ENCODE measurements around the gene NKAIN1.

DNA sequence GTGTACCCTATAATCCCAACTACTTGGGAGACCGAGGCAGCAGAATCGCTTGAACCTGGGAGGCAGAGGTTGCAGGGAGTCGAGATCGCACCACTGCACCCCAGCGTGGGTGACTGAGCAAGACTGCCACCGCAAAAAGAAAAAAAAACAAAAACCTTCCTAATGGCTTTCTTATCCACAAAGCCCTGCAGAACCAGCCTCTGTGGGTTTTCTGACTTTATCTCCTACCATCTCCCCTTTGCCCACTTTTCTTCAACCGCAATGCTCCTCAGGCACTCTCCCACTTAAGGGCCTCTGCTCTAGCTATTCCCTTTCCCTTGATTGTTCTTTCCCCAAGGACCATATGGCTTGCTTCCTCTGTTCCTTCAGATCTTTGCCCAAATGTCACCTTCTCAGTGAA, 106.3 kb downstream of the NKAIN1 start:
- TF ChIP-seq POLR2A (IDR thresholded peaks at IDR 0.05) (no peak), CTCF (IDR thresholded peaks at IDR 0.05) (no peak)
